ENCODE results near the gene SLC35D3. TPM values are rescaled to one million over a fixed set of nuclear protein-coding genes. Genes with fewer than 3 reads are reported as not detected.

The SLC35D3 gene
- total and polyA plus RNA-seq, 2 donors (not counting 3 experiments of a cell fraction or from before 2014, with no cell fraction given) = not detected

GRCh38 chr6:136897071-136897470 lies 25.0 kb upstream of the SLC35D3 start:
- Histone ChIP-seq H3K79me2 (ENCODE audit: control insufficient read depth, insufficient read depth, low read length) (no peaks in the 10 kb centered on the region), H2AFZ (ENCODE audit: low read depth, low read length) (no peak overlapping the region), H3K4me2 (ENCODE audit: insufficient read depth, low read length) (no peak overlapping the region), H3K9me1 (replicated peaks; ENCODE audit: control insufficient read depth, extremely low read depth, insufficient read depth, low read length) (no peaks in the 10 kb centered on the region), H3K9me3 (replicated peaks; ENCODE audit: control insufficient read depth, insufficient read depth, low read length) (no peaks in the 10 kb centered on the region), H3K36me3 (ENCODE audit: control insufficient read depth in 2 of 2, extremely low read depth in 1 of 2, insufficient read depth in 2 of 2, low read length in 2 of 2) (no peaks in the 10 kb centered on the region), H4K20me1 (replicated peaks; ENCODE audit: control insufficient read depth, extremely low read depth, insufficient read depth, low read length) (no peaks in the 10 kb centered on the region), H3K9ac (replicated peaks; ENCODE audit: extremely low read depth, insufficient read depth, low read length) (no peak overlapping the region), H3K27me3 (ENCODE audit: control insufficient read depth in 2 of 2, insufficient read depth in 2 of 2, low read length in 2 of 2) (no peaks in the 10 kb centered on the region), H3K4me3 (replicated peaks in 1 of 3; ENCODE audit: insufficient read depth in 1 of 3, low read depth in 1 of 3, low read length in 3 of 3) (no peak overlapping the region), H3K27ac (ENCODE audit: insufficient read depth, low read depth, low read length) (no peak overlapping the region), H3K4me1 (ENCODE audit: control insufficient read depth, extremely low read depth, insufficient read depth, low read length) (peaks cover 3% of the 10 kb centered on the region)
- dilution Hi-C loops (cut with MboI; ENCODE audit: extremely low pct_ligation_motif_present, low sequenced_read_pairs) = no loop called here
- FAIRE-seq (no peak), DNase-seq (ENCODE audit: low read depth, low spot score) (no peak)
- ChIA-PET POLR2A (no interaction called here), CTCF (no interaction called here)
- intact Hi-C loops (cut with micrococcal nuclease) = no loop called here
- TF ChIP-seq POLR2AphosphoS5 (IDR thresholded peaks at IDR 0.05; ENCODE audit: insufficient read depth, low read depth, low read length) (no peak), MYC (IDR thresholded peaks at IDR 0.05; ENCODE audit: low read depth, low read length) (no peak), FOS (IDR thresholded peaks at IDR 0.05; ENCODE audit: borderline replicate concordance, insufficient read depth, low read length) (no peak), EZH2 (IDR thresholded peaks at IDR 0.05; ENCODE audit: borderline replicate concordance, low read depth, low read length, severe bottlenecking) (no peak), CTCF (IDR thresholded peaks at IDR 0.05; ENCODE audit: extremely low read depth in 1 of 2, insufficient read depth in 1 of 2, low read depth in 1 of 2, low read length in 2 of 2) (no peak), GATA2 (IDR thresholded peaks at IDR 0.05; ENCODE audit: insufficient read depth, insufficient read length, low read depth, low read length) (no peak), JUN (IDR thresholded peaks at IDR 0.05; ENCODE audit: borderline replicate concordance, insufficient read depth, insufficient read length, low read depth) (no peak), MAX (IDR thresholded peaks at IDR 0.05; ENCODE audit: insufficient read depth, insufficient read length) (no peak), POLR2A (IDR thresholded peaks at IDR 0.05; ENCODE audit: low read depth, low read length) (no peak)
- no TSS peak for BruUV-seq (replicated peaks)

Measured in endothelial cell of umbilical vein (primary cell).